HFFc6 (cell line): ENCODE measurements around the gene LCORL. TPM values are rescaled to one million over a fixed set of nuclear protein-coding genes. Genes with fewer than 3 reads are reported as not detected.

Experiments used
- DNase-seq: peaks from one replicate; pipeline ENCODE4 v3.0.0-alpha.2; 2018
- H3K27ac Mint-ChIP-seq: 2 replicates; pipeline ENCODE4 v1.8.0; 2020; ENCODE audit warnings: mild to moderate bottlenecking, mixed read lengths
- H3K27me3 Mint-ChIP-seq: 2 replicates; pipeline ENCODE4 v1.8.0; 2021; ENCODE audit warnings: mild to moderate bottlenecking, moderate library complexity, mixed read lengths; ENCODE audit not compliant: insufficient read depth
- H3K36me3 Mint-ChIP-seq: 2 replicates; pipeline ENCODE4 v1.8.0; 2021; ENCODE audit warnings: low read depth, mixed read lengths
- H3K4me1 Mint-ChIP-seq: 2 replicates; pipeline ENCODE4 v1.8.0; 2020; ENCODE audit warnings: low read depth, mixed read lengths
- H3K4me3 Mint-ChIP-seq: 2 replicates; pipeline ENCODE4 v1.8.0; 2020; ENCODE audit warnings: mild to moderate bottlenecking, moderate library complexity, mixed read lengths
- H3K9me3 Mint-ChIP-seq: 2 replicates; pipeline ENCODE4 v1.8.0; 2020; ENCODE audit warnings: mild to moderate bottlenecking, mixed read lengths
- CTCF ChIP-seq: fragments of 200-600 bp; sonication (generic); IDR thresholded peaks from 2 replicates; pipeline ENCODE4 v1.5.0; 2021; ENCODE audit warnings: antibody characterized with exemption, mild to moderate bottlenecking
- total RNA-seq, 6 experiments: library from RNA; stranded (reverse); fragmentation: NEBNext Ultra II Directional; extraction: Animal tissue kit (Norgen Biotek cat#: 25700); gene quantifications; 2 replicates in 1 of 6; 3 replicates in 5 of 6; pipeline ENCODE4 v1.2.3, GENCODE V29; 2021

LCORL gene
- total RNA-seq, 6 experiments from 2014 or later, result 7.2 to 11.5 (median 10.2) TPM

GRCh38 chr4:17911608-17912007 lies 109.9 kb downstream of the LCORL start:
- TF ChIP-seq CTCF, result no peak
- H3K4me3 Mint-ChIP-seq, result no peak overlapping the region
- H3K36me3 Mint-ChIP-seq, result peaks cover 18% of the 10 kb centered on the region
- DNase-seq, result no peak
- H3K4me1 Mint-ChIP-seq, result no peaks in the 10 kb centered on the region
- H3K27ac Mint-ChIP-seq, result no peak overlapping the region
- H3K9me3 Mint-ChIP-seq, result no peaks in the 10 kb centered on the region
- H3K27me3 Mint-ChIP-seq, result no peaks in the 10 kb centered on the region; the same call in 1 of the 2 replicates

DNA sequence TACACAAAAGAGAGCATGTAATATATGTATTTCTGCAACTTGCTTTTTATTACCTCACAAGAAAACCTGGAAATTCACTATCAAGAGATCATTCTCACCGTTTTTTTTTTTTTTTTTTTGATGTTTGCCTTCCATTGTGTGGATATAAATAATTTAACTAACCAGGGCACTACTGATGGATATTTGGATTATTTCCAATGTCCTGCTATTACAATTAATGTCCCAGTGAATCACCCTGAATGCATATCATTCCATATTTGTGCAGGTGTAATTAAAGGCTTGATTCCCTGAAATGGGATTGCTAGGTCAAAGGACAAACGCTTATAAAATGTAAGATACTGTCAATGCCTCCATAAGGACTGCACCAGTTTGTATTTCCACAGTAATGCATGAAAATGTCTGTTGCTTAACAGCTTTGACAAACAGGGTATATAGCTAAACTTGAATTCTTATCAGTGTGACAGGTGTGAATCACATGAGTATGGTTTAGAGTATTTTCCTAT lies 123.0 kb downstream of the LCORL start:
- Mint-ChIP-seq H3K4me1 (no peaks in the 10 kb centered on the region), H3K4me3 (no peak overlapping the region), H3K36me3 (peaks cover 5% of the 10 kb centered on the region; the same call in 1 of the 2 replicates), H3K9me3 (no peaks in the 10 kb centered on the region), H3K27ac (no peak overlapping the region), H3K27me3 (no peaks in the 10 kb centered on the region)
- DNase-seq, result no peak
- no peak for TF ChIP-seq CTCF

DNA sequence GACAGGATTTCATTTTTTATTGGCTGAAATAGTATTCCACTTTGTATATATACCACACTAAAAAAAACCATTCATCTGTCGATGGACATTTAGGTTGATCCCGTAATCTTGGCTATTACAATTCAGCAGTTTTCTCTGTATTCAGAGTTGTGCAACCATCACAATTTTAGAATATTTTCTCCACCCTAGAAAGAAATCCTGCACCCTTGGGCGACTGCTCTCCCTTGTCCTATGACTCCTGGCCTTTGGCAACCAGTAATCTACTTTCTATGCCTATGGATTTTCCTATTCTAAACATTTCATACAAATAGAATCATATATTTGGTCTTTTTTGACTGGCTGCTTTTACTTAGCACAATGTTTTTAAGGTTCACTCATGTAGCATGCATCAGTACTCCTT lies 126.1 kb downstream of the LCORL start:
- H3K9me3 Mint-ChIP-seq, result no peaks in the 10 kb centered on the region
- H3K4me1 Mint-ChIP-seq, result no peaks in the 10 kb centered on the region
- TF ChIP-seq CTCF, result no peak
- H3K4me3 Mint-ChIP-seq, result no peak overlapping the region
- no peaks in the 10 kb centered on the region for H3K27me3 Mint-ChIP-seq
- no peak overlapping the region for H3K27ac Mint-ChIP-seq
- DNase-seq, result no peak
- no peaks in the 10 kb centered on the region for H3K36me3 Mint-ChIP-seq

DNA sequence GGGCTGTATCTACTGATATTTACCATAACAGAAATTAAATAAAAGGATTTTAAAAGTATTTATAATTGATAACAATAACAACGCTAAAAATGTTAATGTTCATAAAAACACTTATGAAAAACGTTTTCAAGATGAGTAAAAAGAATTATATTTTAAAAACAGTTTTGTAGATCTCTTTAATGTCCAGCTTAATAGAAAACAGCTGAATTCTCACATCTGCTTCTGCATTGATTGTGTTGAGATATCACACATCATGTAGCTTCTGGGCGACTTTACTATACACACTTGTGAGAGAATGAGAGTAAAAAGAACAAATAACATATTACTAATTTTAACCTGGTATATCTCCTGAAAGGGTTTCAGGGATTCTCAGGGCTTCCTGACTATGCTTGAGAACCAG lies 127.1 kb downstream of the LCORL start:
- no peak for DNase-seq
- Mint-ChIP-seq H3K36me3 (no peaks in the 10 kb centered on the region), H3K27ac (no peak overlapping the region)

GRCh38 chr4:17889692-17890091 lies 131.9 kb downstream of the LCORL start:
- TF ChIP-seq CTCF, result no peak
- H3K27me3 Mint-ChIP-seq, result no peaks in the 10 kb centered on the region
- DNase-seq, result no peak
- no peaks in the 10 kb centered on the region for H3K36me3 Mint-ChIP-seq
- no peak overlapping the region for H3K4me3 Mint-ChIP-seq
- peaks cover 2% of the 10 kb centered on the region for H3K4me1 Mint-ChIP-seq
- no peaks in the 10 kb centered on the region for H3K9me3 Mint-ChIP-seq
- H3K27ac Mint-ChIP-seq, result no peak overlapping the region

More for the DNA sequence above, 127.1 kb downstream of the LCORL start:
- Mint-ChIP-seq H3K27me3 (no peaks in the 10 kb centered on the region), H3K9me3 (no peaks in the 10 kb centered on the region), H3K4me1 (no peaks in the 10 kb centered on the region), H3K4me3 (no peak overlapping the region)
- TF ChIP-seq CTCF, result no peak

- H3K36me3 Mint-ChIP-seq, result no peaks in the 10 kb centered on the region
- no peak for TF ChIP-seq CTCF
- no peak for DNase-seq
- no peaks in the 10 kb centered on the region for H3K9me3 Mint-ChIP-seq
- peaks cover 14% of the 10 kb centered on the region for H3K4me1 Mint-ChIP-seq
- H3K27me3 Mint-ChIP-seq, result no peaks in the 10 kb centered on the region
- no peak overlapping the region for H3K4me3 Mint-ChIP-seq
- peak overlapping the region; percentile 17 for H3K27ac Mint-ChIP-seq
These were observed 137.0 kb downstream of the LCORL start for GRCh38 chr4:17884511-17884910.
